Endometrial microvascular endothelial cells (primary cell): ENCODE data around the gene RBM43. TPM values are rescaled to one million over a fixed set of nuclear protein-coding genes. Genes with fewer than 3 reads are reported as not detected.

Experiments used
- in situ Hi-C: cut with HindIII; loops from 2 replicates; pipeline ENCODE4 v1.10.0; 2017; ENCODE audit warnings: low sequenced_read_pairs, low pct_unique_long_range_greater_than_20kb; ENCODE audit errors: inconsistent ontology term
- total RNA-seq: library from RNA; depleted of rRNA; stranded (reverse); fragments of >200 nt; gene quantifications from one replicate; pipeline ENCODE4 v1.2.3, GENCODE V29; 2015; ENCODE audit errors: inconsistent ontology term

RBM43 gene
- total RNA-seq, 1 donor from 2014 or later = 4.2 TPM

GRCh38 chr2:151277067-151277466 lies 15.4 kb upstream of the RBM43 start:
- in situ Hi-C loops = loop anchor here (25.0 kb wide), 1 partner anchor 135 kb away; the partner anchor contains the start of gene RIF1

- in situ Hi-C loops = loop anchor here (25.0 kb wide), 1 partner anchor 137 kb away; the partner anchor contains the start of gene RIF1
These were observed 13.6 kb upstream of the RBM43 start for GRCh38 chr2:151275291-151275690.

- in situ Hi-C loops = no loop called here
These were observed 10.2 kb upstream of the RBM43 start for GRCh38 chr2:151271824-151272223.

- in situ Hi-C loops = no loop called here
These were observed 8.3 kb upstream of the RBM43 start for GRCh38 chr2:151269798-151270568.

- in situ Hi-C loops = no loop called here
These were observed 6.4 kb upstream of the RBM43 start for GRCh38 chr2:151268085-151268484.

- in situ Hi-C loops = no loop called here
These were observed 5.9 kb upstream of the RBM43 start for GRCh38 chr2:151267537-151267936.

GRCh38 chr2:151265991-151266390 lies 4.3 kb upstream of the RBM43 start:
- in situ Hi-C loops = no loop called here

- in situ Hi-C loops = no loop called here
These were observed 2.6 kb upstream of the RBM43 start for GRCh38 chr2:151264157-151264825.

- in situ Hi-C loops = no loop called here
These were observed 966 bp upstream of the RBM43 start for GRCh38 chr2:151262629-151263028.

GRCh38 chr2:151261977-151262291 lies 271 bp upstream of the RBM43 start:
- in situ Hi-C loops = no loop called here

GRCh38 chr2:151260573-151261230 lies 961 bp downstream of the RBM43 start:
- in situ Hi-C loops = no loop called here

- in situ Hi-C loops = no loop called here
These were observed 3.5 kb downstream of the RBM43 start for GRCh38 chr2:151258121-151258520.

- in situ Hi-C loops = no loop called here
These were observed 9.0 kb downstream of the RBM43 start for GRCh38 chr2:151252646-151253045.

- in situ Hi-C loops = no loop called here
These were observed 10.7 kb downstream of the RBM43 start for GRCh38 chr2:151251012-151251411.

GRCh38 chr2:151247432-151247831 lies 14.2 kb downstream of the RBM43 start:
- in situ Hi-C loops = no loop called here

- in situ Hi-C loops = no loop called here
These were observed 15.5 kb downstream of the RBM43 start for GRCh38 chr2:151246152-151246551.

GRCh38 chr2:151243468-151243867 lies 18.2 kb downstream of the RBM43 start:
- in situ Hi-C loops = no loop called here

GRCh38 chr2:151241224-151241623 lies 20.4 kb downstream of the RBM43 start:
- in situ Hi-C loops = no loop called here

- in situ Hi-C loops = no loop called here
These were observed 21.2 kb downstream of the RBM43 start for GRCh38 chr2:151240433-151240832.

GRCh38 chr2:151239624-151240023 lies 22.0 kb downstream of the RBM43 start:
- in situ Hi-C loops = no loop called here
